ENCODE measurements around the gene ADAM12.

Gene ADAM12

DNA sequence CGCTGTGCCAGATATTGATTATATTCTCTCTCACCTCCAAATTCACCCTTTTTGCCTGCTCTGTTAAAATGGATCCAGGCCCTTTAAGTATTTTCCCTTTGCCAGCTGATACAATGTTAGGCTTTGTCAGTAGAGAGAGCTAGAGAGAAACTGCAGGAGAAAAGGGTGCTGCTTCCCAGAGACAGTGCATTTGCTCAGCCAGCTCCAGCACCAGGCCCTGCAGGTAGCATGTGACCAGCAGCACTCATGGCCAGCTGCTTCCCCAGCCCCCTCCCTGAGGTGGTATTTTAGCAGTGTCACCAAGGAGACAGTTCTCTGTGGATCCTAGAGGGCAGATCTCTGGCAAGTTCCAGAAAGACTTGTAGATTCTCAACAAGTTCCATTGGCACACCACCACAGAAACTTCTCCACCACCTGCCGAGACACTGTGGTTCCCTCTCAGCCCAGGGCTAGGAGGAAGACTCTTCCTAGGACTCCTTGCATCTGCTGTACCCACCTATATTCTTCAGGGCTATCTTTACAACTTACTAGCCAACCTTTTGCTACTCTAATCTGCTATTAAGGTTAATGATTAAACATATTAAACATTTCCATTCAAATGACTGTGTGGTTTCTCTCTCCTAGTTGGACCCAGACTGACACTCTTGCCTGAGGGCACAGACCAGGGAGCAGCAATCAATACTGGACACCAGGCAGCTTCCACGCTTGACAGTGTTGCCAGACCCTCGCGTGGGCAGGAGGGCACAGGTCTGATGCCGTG is 35.6 kb upstream of the ADAM12 start:
- TF ChIP-seq TAF1 (IDR thresholded peaks at IDR 0.05; ENCODE audit: borderline replicate concordance, low read depth, low read length) (no peak), POLR2AphosphoS5 (IDR thresholded peaks at IDR 0.05; ENCODE audit: low read depth, low read length) (no peak), POLR2A (IDR thresholded peaks at IDR 0.05; ENCODE audit: low read depth, low read length) (no peak)
- DNase-seq (ENCODE audit: insufficient read length) (no peak), FAIRE-seq (no peak)

DNA sequence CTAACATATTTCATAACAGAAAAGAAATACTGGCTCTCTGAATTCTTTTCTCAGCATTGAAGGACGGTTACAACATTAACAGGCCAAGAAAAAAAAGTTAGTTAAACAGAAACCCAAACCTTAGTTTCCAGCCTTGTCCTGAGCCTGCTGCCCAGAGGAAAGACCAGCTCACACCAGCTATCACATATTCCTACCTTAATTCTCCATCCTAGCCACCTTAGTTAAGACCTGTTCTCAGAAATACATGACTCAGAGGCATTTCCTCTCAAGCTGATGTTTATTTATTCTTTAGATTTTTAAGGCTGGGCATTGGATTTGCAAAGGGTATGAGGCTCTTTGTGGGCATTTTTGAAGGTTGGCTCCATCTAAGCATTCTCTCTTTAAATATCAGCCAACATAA is 34.3 kb upstream of the ADAM12 start:
- no peak for FAIRE-seq
- no peak for DNase-seq (ENCODE audit: insufficient read length)
- TF ChIP-seq TAF1 (IDR thresholded peaks at IDR 0.05; ENCODE audit: borderline replicate concordance, low read depth, low read length) (no peak), POLR2AphosphoS5 (IDR thresholded peaks at IDR 0.05; ENCODE audit: low read depth, low read length) (no peak), POLR2A (IDR thresholded peaks at IDR 0.05; ENCODE audit: low read depth, low read length) (no peak)

DNA sequence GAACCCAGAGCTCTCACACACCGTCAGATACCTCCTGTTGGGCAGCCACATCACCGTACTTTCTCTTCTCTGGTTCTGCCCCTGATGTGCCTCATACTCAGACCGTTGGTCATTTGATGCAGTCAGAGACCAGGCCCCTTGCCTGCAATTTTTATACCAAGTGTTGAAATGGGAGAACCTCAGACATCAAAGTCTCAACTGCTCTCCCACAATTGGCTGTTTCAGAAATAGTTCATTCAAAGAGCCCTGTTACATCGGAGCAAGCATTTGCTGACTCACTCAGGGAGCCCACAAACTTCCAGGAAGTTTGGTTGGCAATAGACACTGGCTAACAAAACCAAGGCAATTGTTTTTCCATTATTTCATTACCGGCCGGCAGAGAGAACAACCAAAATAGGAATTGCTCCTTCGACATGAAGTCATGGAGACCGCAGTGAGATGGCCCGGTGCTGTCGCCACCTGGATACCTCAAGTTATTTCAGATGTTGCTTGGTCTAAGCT is 33.5 kb upstream of the ADAM12 start:
- FAIRE-seq = no peak
- TF ChIP-seq TAF1 (IDR thresholded peaks at IDR 0.05; ENCODE audit: borderline replicate concordance, low read depth, low read length) (no peak), POLR2A (IDR thresholded peaks at IDR 0.05; ENCODE audit: low read depth, low read length) (no peak), POLR2AphosphoS5 (IDR thresholded peaks at IDR 0.05; ENCODE audit: low read depth, low read length) (no peak)
- no peak for DNase-seq (ENCODE audit: insufficient read length)

DNA sequence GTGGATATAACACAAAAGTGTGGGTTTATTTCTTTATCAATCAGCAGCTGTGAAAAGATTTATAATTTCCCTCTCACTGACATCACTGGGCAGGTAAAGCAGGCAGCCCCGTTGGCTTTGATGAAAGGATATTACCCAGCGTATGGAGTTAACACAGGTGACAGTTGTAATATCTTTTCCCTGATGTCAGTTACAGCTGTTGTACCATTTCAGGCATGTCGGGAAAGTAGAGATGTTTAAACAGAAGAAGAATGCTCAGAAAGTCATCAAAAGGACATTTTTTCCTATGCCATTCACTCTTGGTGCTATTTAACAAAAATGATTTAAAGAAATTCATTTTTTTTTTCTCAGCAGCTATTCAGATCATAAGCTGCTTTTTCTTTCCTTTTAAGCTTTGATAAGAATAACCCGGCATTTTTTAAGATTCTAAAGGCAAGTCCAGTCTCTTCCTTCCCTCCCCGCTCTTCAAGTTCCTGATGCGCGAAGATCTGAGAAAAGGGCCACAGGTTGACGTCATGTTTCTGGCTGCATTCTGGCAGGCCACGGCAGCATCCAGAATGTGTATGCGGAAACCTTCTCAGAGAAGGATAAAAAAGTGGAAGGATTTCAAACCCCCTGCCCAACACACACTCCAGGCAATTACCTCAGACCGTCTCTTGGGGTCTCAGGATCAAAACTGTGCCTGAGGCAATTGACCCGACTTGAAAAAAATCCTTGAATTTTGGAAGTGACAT is 32.5 kb upstream of the ADAM12 start:
- DNase-seq (ENCODE audit: insufficient read length) (no peak), FAIRE-seq (no peak)
- TF ChIP-seq POLR2A (IDR thresholded peaks at IDR 0.05; ENCODE audit: low read depth, low read length) (no peak), POLR2AphosphoS5 (IDR thresholded peaks at IDR 0.05; ENCODE audit: low read depth, low read length) (no peak), TAF1 (IDR thresholded peaks at IDR 0.05; ENCODE audit: borderline replicate concordance, low read depth, low read length) (no peak)

DNA sequence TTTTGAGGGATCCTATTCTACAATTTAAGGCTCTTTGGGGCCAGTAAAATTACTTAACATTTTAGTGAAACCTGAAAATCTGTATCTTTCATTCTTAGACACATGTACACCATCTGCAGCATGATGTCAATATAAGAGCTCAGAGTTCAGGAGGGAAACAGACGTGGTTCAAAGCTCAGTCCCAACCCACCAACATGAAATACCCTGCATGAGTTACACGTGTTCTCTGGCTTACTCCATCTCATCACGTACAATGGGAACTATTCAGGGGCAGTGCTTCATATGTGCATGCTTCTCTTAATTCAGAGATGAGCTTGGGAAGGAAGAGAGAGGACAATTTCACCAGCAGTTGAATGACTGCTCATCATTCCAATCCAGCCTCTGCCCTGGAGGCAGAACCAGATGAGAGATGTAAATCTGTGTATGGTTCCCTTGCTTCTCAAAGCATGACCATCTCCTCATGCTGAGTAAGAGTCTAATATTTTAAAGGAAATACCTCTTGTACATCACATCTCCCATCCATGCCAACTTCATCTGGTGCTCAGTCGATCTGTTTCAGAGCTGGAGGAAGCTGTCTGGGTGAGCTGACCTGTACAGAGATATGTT is 29.0 kb upstream of the ADAM12 start:
- no peak for DNase-seq (ENCODE audit: insufficient read length)
- FAIRE-seq = no peak
- no peak for TF ChIP-seq POLR2A (IDR thresholded peaks at IDR 0.05; ENCODE audit: low read depth, low read length)

DNA sequence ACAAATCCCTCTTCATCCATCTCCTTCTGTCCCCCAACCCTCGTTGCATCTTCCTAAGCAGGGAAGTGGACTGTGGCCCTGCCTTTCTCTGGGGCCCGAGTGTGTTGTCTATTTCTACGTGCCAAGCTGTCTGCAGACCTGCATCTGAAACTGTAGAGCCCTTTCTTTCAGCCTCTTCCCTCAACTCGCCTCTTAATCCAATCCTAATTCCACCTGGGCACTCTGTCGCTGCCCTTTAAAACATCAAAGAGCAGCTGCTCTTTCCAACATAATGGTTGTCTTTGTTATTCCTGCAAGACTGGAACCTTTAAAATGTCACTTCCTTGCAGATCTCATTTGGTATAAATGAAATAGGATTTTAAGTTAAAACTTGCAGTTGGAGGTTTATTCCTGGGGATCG is 21.5 kb upstream of the ADAM12 start:
- FAIRE-seq (no peak), DNase-seq (ENCODE audit: insufficient read length) (no peak)

DNA sequence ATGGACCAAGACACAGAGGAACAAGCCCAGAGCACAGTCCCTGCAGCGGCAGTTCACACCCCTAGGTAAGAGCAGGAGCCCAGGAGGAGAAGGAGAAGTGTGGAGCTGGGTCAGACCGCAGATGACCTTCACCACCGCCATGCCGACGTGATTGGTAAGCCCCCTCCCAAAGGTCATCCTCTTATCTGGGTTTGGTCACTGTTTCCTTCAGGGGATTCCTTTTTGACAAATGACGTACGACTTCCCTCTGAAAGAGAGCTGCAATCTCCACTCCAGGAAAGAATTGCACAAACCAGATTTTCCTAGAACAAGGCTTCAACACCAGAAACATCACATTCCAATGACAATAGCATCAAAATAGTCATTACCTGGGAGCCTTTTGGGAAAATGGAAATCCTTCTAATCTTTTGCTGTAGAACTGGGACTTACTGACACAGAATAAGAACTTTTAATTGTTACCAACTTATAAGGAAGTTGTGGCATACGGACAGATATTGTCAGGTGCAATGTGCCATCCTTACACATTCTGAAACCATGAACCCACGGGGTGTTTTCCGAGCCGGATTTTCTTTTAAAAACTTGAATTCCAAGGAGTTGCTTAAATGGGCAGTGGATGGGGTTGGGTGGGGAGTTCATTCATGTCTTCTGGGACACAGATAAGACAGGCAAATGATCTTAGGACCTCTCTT is 20.8 kb upstream of the ADAM12 start:
- TF ChIP-seq TAF1 (IDR thresholded peaks at IDR 0.05; ENCODE audit: borderline replicate concordance, low read depth, low read length) (no peak), POLR2A (IDR thresholded peaks at IDR 0.05; ENCODE audit: low read depth, low read length) (no peak), POLR2AphosphoS5 (IDR thresholded peaks at IDR 0.05; ENCODE audit: low read depth, low read length) (no peak)
- FAIRE-seq (no peak), DNase-seq (ENCODE audit: insufficient read length) (no peak)

More for the DNA sequence above, 21.5 kb upstream of the ADAM12 start:
- TF ChIP-seq POLR2AphosphoS5 (IDR thresholded peaks at IDR 0.05; ENCODE audit: low read depth, low read length) (no peak), POLR2A (IDR thresholded peaks at IDR 0.05; ENCODE audit: low read depth, low read length) (no peak), TAF1 (IDR thresholded peaks at IDR 0.05; ENCODE audit: borderline replicate concordance, low read depth, low read length) (no peak)

DNA sequence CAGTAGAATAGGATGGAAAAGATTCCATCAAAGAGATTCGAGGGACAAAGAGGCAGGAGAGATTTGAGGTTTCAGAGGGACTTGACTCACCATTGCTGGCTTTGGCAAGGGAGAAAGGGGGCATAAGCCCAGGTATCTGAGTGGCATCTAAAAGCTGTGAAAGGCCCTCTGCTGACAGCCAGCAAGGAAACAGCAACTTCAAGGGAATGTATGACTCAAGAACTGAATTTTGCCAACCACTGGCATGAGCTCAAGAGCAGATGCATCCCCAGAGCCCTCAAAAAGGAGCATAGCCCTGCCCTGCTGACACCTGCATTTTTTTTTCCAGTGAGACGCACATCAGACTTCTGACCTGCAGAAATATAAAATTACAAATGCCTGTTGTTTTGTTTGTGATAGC is 19.6 kb upstream of the ADAM12 start:
- DNase-seq (ENCODE audit: insufficient read length) (no peak), FAIRE-seq (no peak)
- no peak for TF ChIP-seq TAF1 (IDR thresholded peaks at IDR 0.05; ENCODE audit: borderline replicate concordance, low read depth, low read length)

DNA sequence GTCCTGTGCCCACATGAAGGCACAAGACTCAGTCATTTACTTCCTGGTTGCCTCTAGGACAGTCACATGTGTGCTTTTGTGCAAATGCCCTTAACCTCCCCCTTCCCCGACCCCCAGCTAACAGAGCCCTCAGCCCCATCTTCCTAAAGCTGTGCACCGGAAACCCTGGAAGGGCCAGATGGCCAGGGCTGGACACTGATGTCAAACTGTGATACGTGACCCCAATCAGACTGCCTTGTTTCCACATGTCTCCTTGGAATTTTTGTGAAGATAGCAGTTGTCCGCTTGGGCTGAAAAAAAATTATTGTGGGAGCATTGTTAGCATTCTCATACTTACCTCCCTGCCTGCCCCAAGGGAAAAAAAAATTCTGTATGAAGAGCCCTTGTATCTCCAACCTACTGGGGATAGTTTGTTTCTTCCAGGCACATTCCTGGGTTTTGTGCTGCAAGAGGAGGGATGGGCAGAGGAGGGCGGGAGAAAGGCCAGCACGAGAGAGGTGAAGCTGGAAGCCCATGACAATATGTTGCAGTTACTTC is 17.0 kb upstream of the ADAM12 start:
- no peak for DNase-seq (ENCODE audit: insufficient read length)
- no peak for FAIRE-seq
- TF ChIP-seq TAF1 (IDR thresholded peaks at IDR 0.05; ENCODE audit: borderline replicate concordance, low read depth, low read length) (no peak), POLR2AphosphoS5 (IDR thresholded peaks at IDR 0.05; ENCODE audit: low read depth, low read length) (no peak), POLR2A (IDR thresholded peaks at IDR 0.05; ENCODE audit: low read depth, low read length) (no peak)

DNA sequence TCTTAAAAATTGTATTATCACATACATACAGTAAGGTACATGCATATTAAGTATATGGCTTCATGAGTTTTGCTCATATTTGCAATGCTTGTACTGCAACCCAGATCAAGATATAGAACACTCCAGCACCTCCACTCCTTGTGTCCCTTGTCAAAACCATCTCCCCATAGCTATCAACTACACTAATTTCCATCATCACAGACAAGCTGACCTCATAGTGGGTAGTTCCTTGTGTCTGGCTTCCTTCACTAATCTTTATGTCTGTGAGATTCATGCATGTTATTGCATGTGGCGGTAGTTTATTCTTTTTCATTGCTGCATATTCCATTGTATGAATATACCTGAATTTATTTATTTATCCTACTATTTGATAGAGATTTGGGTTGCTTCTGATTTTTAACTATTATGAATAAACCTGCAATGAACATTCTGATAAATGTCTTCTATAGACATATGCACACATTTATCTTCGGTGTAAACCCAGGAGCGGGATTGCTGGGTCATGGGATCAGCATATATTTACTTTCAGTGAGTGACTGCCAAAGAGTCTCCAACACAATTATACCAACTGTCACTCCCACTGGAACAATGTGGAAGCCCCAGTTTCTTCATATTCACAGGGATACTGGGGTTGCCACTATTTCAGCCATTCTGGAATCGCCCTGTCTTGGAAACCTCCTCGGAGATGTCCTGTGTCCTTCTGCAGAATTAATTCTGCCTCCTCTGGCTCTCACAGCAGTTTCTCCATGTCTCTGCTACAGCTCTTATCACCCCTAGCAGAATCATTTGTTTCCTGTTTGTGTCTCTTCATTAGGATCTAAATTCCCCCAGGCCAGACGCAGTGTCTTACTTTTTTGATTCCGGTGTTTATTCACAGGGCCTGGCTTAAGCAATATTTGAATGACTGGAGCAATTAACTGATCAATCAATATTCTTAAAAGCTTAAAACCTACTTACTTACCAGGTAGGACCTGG is 14.7 kb upstream of the ADAM12 start:
- FAIRE-seq (no peak), DNase-seq (ENCODE audit: insufficient read length) (no peak)
- TF ChIP-seq TAF1 (IDR thresholded peaks at IDR 0.05; ENCODE audit: borderline replicate concordance, low read depth, low read length) = no peak
- no peak for TF ChIP-seq POLR2A (IDR thresholded peaks at IDR 0.05; ENCODE audit: low read depth, low read length)
- no peak for TF ChIP-seq POLR2AphosphoS5 (IDR thresholded peaks at IDR 0.05; ENCODE audit: low read depth, low read length)
